Measurements from ENCODE around the gene ZNF311. TPM values are rescaled to one million over a fixed set of nuclear protein-coding genes. Genes with fewer than 3 reads are reported as not detected.

The ZNF311 gene
- total and polyA plus RNA-seq, 9 of the 15 experiments (the other 6 are each of a cell fraction or from before 2014, with no cell fraction given) = 5.1 to 10.0 (median 7.5) TPM

DNA sequence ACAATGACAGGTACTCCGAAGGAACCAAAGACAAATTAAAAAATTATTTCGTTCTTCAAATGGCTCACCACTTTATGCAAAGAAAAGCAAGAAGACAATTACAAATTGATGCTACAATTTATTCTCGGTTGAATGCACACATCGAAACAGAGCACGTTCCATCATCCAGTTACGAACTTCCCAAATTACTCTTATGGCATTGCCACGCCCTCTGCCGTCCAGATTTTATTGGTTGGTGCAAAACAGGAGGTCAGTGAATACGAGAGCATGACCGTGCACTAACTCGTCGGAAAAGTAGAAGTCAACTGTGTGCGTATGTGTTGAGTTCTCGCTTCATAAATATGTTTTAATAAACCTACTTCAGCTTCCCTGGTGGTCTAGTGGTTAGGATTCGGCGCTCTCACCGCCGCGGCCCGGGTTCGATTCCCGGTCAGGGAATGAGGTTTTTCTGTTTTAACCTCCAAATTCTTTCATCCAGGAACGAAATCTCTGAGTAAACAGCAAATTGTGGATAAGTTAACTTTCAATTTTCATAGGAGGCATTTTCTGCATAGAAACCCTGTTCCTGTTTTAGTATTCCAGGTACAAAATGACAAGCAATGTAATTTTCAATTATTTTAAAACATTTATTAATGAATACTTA, 23.2 kb downstream of the ZNF311 start (continued):
- TF ChIP-seq, protein P1, sequence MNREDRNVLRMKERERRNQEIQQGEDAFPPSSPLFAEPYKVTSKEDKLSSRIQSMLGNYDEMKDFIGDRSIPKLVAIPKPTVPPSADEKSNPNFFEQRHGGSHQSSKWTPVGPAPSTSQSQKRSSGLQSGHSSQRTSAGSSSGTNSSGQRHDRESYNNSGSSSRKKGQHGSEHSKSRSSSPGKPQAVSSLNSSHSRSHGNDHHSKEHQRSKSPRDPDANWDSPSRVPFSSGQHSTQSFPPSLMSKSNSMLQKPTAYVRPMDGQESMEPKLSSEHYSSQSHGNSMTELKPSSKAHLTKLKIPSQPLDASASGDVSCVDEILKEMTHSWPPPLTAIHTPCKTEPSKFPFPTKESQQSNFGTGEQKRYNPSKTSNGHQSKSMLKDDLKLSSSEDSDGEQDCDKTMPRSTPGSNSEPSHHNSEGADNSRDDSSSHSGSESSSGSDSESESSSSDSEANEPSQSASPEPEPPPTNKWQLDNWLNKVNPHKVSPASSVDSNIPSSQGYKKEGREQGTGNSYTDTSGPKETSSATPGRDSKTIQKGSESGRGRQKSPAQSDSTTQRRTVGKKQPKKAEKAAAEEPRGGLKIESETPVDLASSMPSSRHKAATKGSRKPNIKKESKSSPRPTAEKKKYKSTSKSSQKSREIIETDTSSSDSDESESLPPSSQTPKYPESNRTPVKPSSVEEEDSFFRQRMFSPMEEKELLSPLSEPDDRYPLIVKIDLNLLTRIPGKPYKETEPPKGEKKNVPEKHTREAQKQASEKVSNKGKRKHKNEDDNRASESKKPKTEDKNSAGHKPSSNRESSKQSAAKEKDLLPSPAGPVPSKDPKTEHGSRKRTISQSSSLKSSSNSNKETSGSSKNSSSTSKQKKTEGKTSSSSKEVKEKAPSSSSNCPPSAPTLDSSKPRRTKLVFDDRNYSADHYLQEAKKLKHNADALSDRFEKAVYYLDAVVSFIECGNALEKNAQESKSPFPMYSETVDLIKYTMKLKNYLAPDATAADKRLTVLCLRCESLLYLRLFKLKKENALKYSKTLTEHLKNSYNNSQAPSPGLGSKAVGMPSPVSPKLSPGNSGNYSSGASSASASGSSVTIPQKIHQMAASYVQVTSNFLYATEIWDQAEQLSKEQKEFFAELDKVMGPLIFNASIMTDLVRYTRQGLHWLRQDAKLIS (CRISPR knock-in tag; IDR thresholded peaks at IDR 0.05) = no peak; the same call in none of the 2 replicates
- TF ChIP-seq DACH1 (IDR thresholded peaks at IDR 0.05; ENCODE audit: partially characterized antibody) (peak; percentile 76), NFRKB (IDR thresholded peaks at IDR 0.05; ENCODE audit: low read depth) (no peak; the same call in 1 of the 2 replicates), ZNF589 (CRISPR knock-in tag; IDR thresholded peaks at IDR 0.05; ENCODE audit: low read depth) (peak; percentile 86), SMC3 (conservative IDR thresholded peaks at IDR 0.05; ENCODE audit: insufficient read depth, low read depth, low read length) (0 out of 2 replicates have a peak, but pooled peaks have one; percentile 21), POLR2B (IDR thresholded peaks at IDR 0.05; ENCODE audit: low read depth, partially characterized antibody) (no peak), ZNF696 (CRISPR knock-in tag; conservative IDR thresholded peaks at IDR 0.05) (no peak), NR4A1 (CRISPR knock-in tag; IDR thresholded peaks at IDR 0.05) (no peak), NR4A1 (tag; IDR thresholded peaks at IDR 0.05) (peak; percentile 50; the same call in 1 of the 2 replicates), ZNF212 (CRISPR knock-in tag; IDR thresholded peaks at IDR 0.05) (no peak), JUNB (CRISPR knock-in tag; conservative IDR thresholded peaks at IDR 0.05) (no peak), ZC3H4 (CRISPR knock-in tag; IDR thresholded peaks at IDR 0.05; ENCODE audit: borderline replicate concordance) (no peak), PTTG1 (tag; IDR thresholded peaks at IDR 0.05; ENCODE audit: low read depth) (no peak), RFX7 (CRISPR knock-in tag; IDR thresholded peaks at IDR 0.05) (no peak), YBX1 (IDR thresholded peaks at IDR 0.05) (no peak)
- TF ChIP-seq, protein P2, sequence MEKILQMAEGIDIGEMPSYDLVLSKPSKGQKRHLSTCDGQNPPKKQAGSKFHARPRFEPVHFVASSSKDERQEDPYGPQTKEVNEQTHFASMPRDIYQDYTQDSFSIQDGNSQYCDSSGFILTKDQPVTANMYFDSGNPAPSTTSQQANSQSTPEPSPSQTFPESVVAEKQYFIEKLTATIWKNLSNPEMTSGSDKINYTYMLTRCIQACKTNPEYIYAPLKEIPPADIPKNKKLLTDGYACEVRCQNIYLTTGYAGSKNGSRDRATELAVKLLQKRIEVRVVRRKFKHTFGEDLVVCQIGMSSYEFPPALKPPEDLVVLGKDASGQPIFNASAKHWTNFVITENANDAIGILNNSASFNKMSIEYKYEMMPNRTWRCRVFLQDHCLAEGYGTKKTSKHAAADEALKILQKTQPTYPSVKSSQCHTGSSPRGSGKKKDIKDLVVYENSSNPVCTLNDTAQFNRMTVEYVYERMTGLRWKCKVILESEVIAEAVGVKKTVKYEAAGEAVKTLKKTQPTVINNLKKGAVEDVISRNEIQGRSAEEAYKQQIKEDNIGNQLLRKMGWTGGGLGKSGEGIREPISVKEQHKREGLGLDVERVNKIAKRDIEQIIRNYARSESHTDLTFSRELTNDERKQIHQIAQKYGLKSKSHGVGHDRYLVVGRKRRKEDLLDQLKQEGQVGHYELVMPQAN (IDR thresholded peaks at IDR 0.05; ENCODE audit: borderline replicate concordance) = 0 out of 2 replicates have a peak, but pooled peaks have one; percentile 30
- TF ChIP-seq, protein P3, sequence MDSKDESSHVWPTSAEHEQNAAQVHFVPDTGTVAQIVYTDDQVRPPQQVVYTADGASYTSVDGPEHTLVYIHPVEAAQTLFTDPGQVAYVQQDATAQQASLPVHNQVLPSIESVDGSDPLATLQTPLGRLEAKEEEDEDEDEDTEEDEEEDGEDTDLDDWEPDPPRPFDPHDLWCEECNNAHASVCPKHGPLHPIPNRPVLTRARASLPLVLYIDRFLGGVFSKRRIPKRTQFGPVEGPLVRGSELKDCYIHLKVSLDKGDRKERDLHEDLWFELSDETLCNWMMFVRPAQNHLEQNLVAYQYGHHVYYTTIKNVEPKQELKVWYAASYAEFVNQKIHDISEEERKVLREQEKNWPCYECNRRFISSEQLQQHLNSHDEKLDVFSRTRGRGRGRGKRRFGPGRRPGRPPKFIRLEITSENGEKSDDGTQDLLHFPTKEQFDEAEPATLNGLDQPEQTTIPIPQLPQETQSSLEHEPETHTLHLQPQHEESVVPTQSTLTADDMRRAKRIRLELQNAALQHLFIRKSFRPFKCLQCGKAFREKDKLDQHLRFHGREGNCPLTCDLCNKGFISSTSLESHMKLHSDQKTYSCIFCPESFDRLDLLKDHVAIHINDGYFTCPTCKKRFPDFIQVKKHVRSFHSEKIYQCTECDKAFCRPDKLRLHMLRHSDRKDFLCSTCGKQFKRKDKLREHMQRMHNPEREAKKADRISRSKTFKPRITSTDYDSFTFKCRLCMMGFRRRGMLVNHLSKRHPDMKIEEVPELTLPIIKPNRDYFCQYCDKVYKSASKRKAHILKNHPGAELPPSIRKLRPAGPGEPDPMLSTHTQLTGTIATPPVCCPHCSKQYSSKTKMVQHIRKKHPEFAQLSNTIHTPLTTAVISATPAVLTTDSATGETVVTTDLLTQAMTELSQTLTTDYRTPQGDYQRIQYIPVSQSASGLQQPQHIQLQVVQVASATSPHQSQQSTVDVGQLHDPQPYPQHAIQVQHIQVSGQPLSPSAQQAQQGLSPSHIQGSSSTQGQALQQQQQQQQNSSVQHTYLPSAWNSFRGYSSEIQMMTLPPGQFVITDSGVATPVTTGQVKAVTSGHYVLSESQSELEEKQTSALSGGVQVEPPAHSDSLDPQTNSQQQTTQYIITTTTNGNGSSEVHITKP (IDR thresholded peaks at IDR 0.05; ENCODE audit: partially characterized antibody) = no peak
- TF ChIP-seq, protein P4, sequence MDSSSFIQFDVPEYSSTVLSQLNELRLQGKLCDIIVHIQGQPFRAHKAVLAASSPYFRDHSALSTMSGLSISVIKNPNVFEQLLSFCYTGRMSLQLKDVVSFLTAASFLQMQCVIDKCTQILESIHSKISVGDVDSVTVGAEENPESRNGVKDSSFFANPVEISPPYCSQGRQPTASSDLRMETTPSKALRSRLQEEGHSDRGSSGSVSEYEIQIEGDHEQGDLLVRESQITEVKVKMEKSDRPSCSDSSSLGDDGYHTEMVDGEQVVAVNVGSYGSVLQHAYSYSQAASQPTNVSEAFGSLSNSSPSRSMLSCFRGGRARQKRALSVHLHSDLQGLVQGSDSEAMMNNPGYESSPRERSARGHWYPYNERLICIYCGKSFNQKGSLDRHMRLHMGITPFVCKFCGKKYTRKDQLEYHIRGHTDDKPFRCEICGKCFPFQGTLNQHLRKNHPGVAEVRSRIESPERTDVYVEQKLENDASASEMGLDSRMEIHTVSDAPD (CRISPR knock-in tag; IDR thresholded peaks at IDR 0.05) = no peak
